AG09309 (cell line): ENCODE data around the gene SCN9A.

Experiments
- DNase-seq: peaks from one replicate; pipeline ENCODE4 v3.0.0-alpha.2; 2010; ENCODE audit warnings: low read depth
- H3K4me3 ChIP-seq: 2 replicates; pipeline ENCODE4 v1.5.1; 2011; ENCODE audit warnings: mild to moderate bottlenecking, low read depth, low read length, moderate library complexity; ENCODE audit not compliant: control insufficient read depth
- CTCF ChIP-seq: IDR thresholded peaks from 2 replicates; pipeline ENCODE4 v1.5.1; 2011; ENCODE audit warnings: mild to moderate bottlenecking, low read depth, low read length, inconsistent platforms; ENCODE audit not compliant: insufficient read depth, control insufficient read depth; ENCODE audit errors: missing control alignments

Gene SCN9A

GRCh38 chr2:166270376-166270775 is 105.4 kb downstream of the SCN9A start:
- no peak overlapping the region for H3K4me3 ChIP-seq
- no peak for TF ChIP-seq CTCF
- no peak for DNase-seq

- no peak overlapping the region for H3K4me3 ChIP-seq
- TF ChIP-seq CTCF = no peak
- DNase-seq = no peak
These were observed 106.4 kb downstream of the SCN9A start for GRCh38 chr2:166269322-166269721.

- no peak overlapping the region for H3K4me3 ChIP-seq
- DNase-seq = no peak
- TF ChIP-seq CTCF = no peak
These were observed 117.9 kb downstream of the SCN9A start for GRCh38 chr2:166257859-166258258.

GRCh38 chr2:166256896-166257295 is 118.8 kb downstream of the SCN9A start:
- no peak overlapping the region for H3K4me3 ChIP-seq
- no peak for TF ChIP-seq CTCF
- DNase-seq = no peak

- no peak overlapping the region for H3K4me3 ChIP-seq
- no peak for TF ChIP-seq CTCF
- DNase-seq = no peak
These were observed 126.4 kb downstream of the SCN9A start for GRCh38 chr2:166249318-166249717.

- no peak for DNase-seq
- no peak for TF ChIP-seq CTCF
- no peak overlapping the region for H3K4me3 ChIP-seq
These were observed 128.8 kb downstream of the SCN9A start for GRCh38 chr2:166246901-166247300.

- DNase-seq = no peak
- TF ChIP-seq CTCF = no peak
- H3K4me3 ChIP-seq = no peak overlapping the region
These were observed 133.4 kb downstream of the SCN9A start for GRCh38 chr2:166242309-166242708.
